A549 (cell line): ENCODE results near the gene NCF2.

Experiments used
- CHD4 ChIP-seq: fragments of 200-600 bp; sonication (generic); IDR thresholded peaks from 2 replicates; pipeline ENCODE4 v1.6.1; 2016; ENCODE audit warnings: antibody characterized with exemption, mild to moderate bottlenecking, borderline replicate concordance
- CTCF ChIP-seq: fragments of >200 bp; sonication (Bioruptor Twin); formaldehyde crosslinking; IDR thresholded peaks from 3 replicates; pipeline ENCODE4 v1.5.1; 2016
- KDM5A ChIP-seq: fragments of 200-600 bp; sonication (generic); IDR thresholded peaks from 2 replicates; pipeline ENCODE4 v1.6.1; 2016; ENCODE audit warnings: antibody characterized with exemption, mild to moderate bottlenecking
- POLR2A ChIP-seq: IDR thresholded peaks from 2 replicates; pipeline ENCODE4 v1.6.1; 2012; ENCODE audit warnings: mild to moderate bottlenecking, low read length
- POLR2AphosphoS2 ChIP-seq: conservative IDR thresholded peaks from 2 replicates; pipeline ENCODE4 v1.6.1; 2012; ENCODE audit warnings: low read length, improper control_type of control experiment, inconsistent platforms
- RAD21 ChIP-seq, 2 experiments: fragments of >200 bp in 1 of 2; sonication (Bioruptor Twin) in 1 of 2; formaldehyde crosslinking in 1 of 2; IDR thresholded peaks in 1 of 2; conservative IDR thresholded peaks in 1 of 2; 2 replicates in 1 of 2; 3 replicates in 1 of 2; pipeline ENCODE4 v1.6.1; 2012 to 2018; ENCODE audit warnings: inconsistent platforms in 1 of 2
- RFX5 ChIP-seq: fragments of 450-650 bp; IDR thresholded peaks from 2 replicates; pipeline ENCODE4 v1.7.1; 2014; ENCODE audit warnings: antibody characterized with exemption, mild to moderate bottlenecking, moderate library complexity

DNA sequence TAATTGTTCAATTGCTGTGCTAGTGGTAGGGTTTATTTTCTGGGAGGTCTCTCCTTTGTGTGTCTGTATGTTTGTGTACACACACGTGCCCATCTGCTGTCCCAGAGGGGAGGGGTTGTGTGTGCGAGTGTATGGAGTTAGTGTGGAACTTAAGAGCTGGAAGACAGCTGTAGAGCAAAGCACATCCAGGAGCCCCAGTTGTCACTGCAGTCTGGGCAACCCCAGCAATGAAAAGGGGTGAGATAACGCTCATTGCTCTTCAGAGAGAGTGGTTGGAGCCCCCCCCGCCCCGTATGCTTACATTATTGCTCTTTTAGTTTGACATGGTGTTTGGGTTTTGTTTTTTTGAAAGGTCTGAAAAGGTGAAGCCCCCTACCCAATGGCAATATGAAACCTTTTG is 36.9 kb downstream of the NCF2 start:
- TF ChIP-seq POLR2A (no peak), RFX5 (no peak), KDM5A (no peak), CHD4 (no peak), CTCF (no peak), RAD21 (conservative IDR thresholded peaks at IDR 0.05 in 1 of 2, IDR thresholded peaks at IDR 0.05 in 1 of 2) (no peak), POLR2AphosphoS2 (no peak)
